Sigmoid colon (tissue), 7 donors: ENCODE measurements around the gene OGFR. TPM values are rescaled to one million over a fixed set of nuclear protein-coding genes. Genes with fewer than 3 reads are reported as not detected.

Source experiments
- DNase-seq: peaks from one replicate; pipeline ENCODE4 v3.0.0-alpha.2; 2019
- H3K27ac ChIP-seq, 4 donors: fragments of 200-600 bp; sonication (generic); one replicate each; pipeline ENCODE4 v1.5.1; 2016 to 2019; ENCODE audit warnings: mild to moderate bottlenecking in 1 of 4
- H3K27me3 ChIP-seq, 3 donors: fragments of 200-600 bp; sonication (generic); one replicate each; pipeline ENCODE4 v1.5.1; 2019; ENCODE audit warnings: mild to moderate bottlenecking in 1 of 3
- H3K36me3 ChIP-seq, 4 donors: fragments of 200-600 bp; sonication (generic); one replicate each; pipeline ENCODE4 v1.5.1; 2016 to 2019
- H3K4me1 ChIP-seq, 4 donors: fragments of 200-600 bp; sonication (generic); one replicate each; pipeline ENCODE4 v1.5.1; 2017 to 2019
- H3K4me3 ChIP-seq, 4 donors: fragments of 200-600 bp; sonication (generic); one replicate each; pipeline ENCODE4 v1.5.1; 2017 to 2019; ENCODE audit warnings: mild to moderate bottlenecking in 2 of 4, moderate library complexity in 1 of 4
- H3K9me3 ChIP-seq, 4 donors: fragments of 200-600 bp in 3 of 4; sonication (generic) in 3 of 4; one replicate each; pipeline versions ENCODE4 v1.5.1 to v1.6.1; 2013 to 2019
- CTCF ChIP-seq, 4 experiments: fragments of 450-650 bp in 3 of 4; fragments of 200-600 bp in 1 of 4; IDR thresholded peaks; one replicate each; pipeline ENCODE4 v1.5.1; 2016 to 2019; ENCODE audit warnings: antibody characterized with exemption in 4 of 4, mild to moderate bottlenecking in 3 of 4, moderate library complexity in 2 of 4
- EP300 ChIP-seq, 4 donors: sonication (generic); formaldehyde crosslinking; IDR thresholded peaks; one replicate each; pipeline ENCODE4 v1.6.1; 2017; ENCODE audit warnings: antibody characterized with exemption in 4 of 4
- POLR2A ChIP-seq, 2 donors: fragments of 450-650 bp; IDR thresholded peaks; one replicate each; pipeline ENCODE4 v1.6.1; 2016; ENCODE audit warnings: antibody characterized with exemption in 2 of 2, mild to moderate bottlenecking in 2 of 2, moderate library complexity in 2 of 2
- POLR2AphosphoS5 ChIP-seq, 4 donors: sonication (generic); formaldehyde crosslinking; IDR thresholded peaks; one replicate each; pipeline ENCODE4 v1.6.1; 2017; ENCODE audit warnings: antibody characterized with exemption in 4 of 4
- WGBS, 2 donors: extraction: QIAGEN DNeasy Blood & Tissue Kit; methylation state at CpG; one replicate each; pipeline ENCODE4 v1.1.7; 2013; 5-methylcytosine and 5-hydroxymethylcytosine counted together
- intact Hi-C: fragments of 100-400 bp; cut with DNase I; formaldehyde crosslinking; loops from one replicate; pipeline ENCODE4 v1.15.1; 2023
- polyA plus RNA-seq, 3 donors: library from polyadenylated mRNA; stranded (reverse); fragments of 200-250 nt; gene quantifications; one replicate each; pipeline ENCODE4 v1.2.3, GENCODE V29; 2013
- total RNA-seq, 4 donors: library from RNA; depleted of rRNA; stranded (reverse); fragments of >200 nt; gene quantifications; one replicate each; pipeline ENCODE4 v1.1.0, GENCODE V29; 2016
- donor health status: healthy with polysubstance abuse.
- donor health status: Bipolar disorder and iron deficiency.
- donor health status: healthy.

Gene OGFR
- total and polyA plus RNA-seq, 7 donors: 22.2 to 64.8 (median 46.6) TPM

- Histone ChIP-seq H3K9me3 (no peaks in the 10 kb centered on the region), H3K27ac (no peak overlapping the region), H3K4me3 (no peak overlapping the region), H3K36me3 (peaks cover 30 to 54% (median 42%) of the 10 kb centered on the region in 4 donors), H3K4me1 (peaks cover 0 to 36% (median 29%) of the 10 kb centered on the region in 4 donors), H3K27me3 (peaks cover 36 to 47% (median 41%) of the 10 kb centered on the region in 3 donors)
- TF ChIP-seq POLR2A (IDR thresholded peaks at IDR 0.05) (no peak), POLR2AphosphoS5 (IDR thresholded peaks at IDR 0.05) (peak in 1 of 4 donors; percentile 6)
- no peak for DNase-seq
- 88 to 90% methylated on average over 13 of the region's 13 CpGs for WGBS, 2 donors
- intact Hi-C loops: no loop called here
These were observed 9.0 kb downstream of the OGFR start for GRCh38 chr20:62813588-62813987.

- H3K4me1 ChIP-seq: peaks cover 0 to 42% (median 34%) of the 10 kb centered on the region in 4 donors
- TF ChIP-seq POLR2A (IDR thresholded peaks at IDR 0.05) (no peak), POLR2AphosphoS5 (IDR thresholded peaks at IDR 0.05) (no peak), CTCF (IDR thresholded peaks at IDR 0.05) (no peak), EP300 (IDR thresholded peaks at IDR 0.05) (no peak)
- H3K36me3 ChIP-seq: peaks cover 27 to 48% (median 39%) of the 10 kb centered on the region in 4 donors
- H3K27ac ChIP-seq: no peak overlapping the region
- H3K4me3 ChIP-seq: no peak overlapping the region
- intact Hi-C loops: no loop called here
- DNase-seq: no peak
- no peaks in the 10 kb centered on the region for H3K9me3 ChIP-seq
- H3K27me3 ChIP-seq: peaks cover 36 to 53% (median 47%) of the 10 kb centered on the region in 3 donors
- WGBS, 2 donors: 72 to 78% methylated on average over 13 of the region's 13 CpGs
These were observed 9.5 kb downstream of the OGFR start for GRCh38 chr20:62814060-62814708.

DNA sequence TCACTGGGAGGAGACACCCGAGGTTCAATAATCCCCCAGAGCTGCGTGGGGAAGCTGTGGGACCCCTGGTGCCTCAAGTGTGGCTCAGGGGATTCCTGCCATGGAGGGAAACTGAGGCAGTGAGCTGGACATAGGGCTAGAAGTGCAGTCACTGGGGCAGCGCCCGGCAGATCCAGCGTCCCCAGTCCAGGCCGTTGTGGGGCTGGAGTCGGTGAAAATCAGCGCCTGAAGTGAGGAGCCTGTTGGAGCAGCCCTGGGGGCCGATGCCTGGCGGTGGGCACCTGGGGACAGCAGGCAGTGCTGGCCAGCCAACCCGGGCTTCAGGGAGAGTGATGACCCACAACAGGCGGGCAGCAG is 10.1 kb downstream of the OGFR start:
- TF ChIP-seq POLR2A (IDR thresholded peaks at IDR 0.05): no peak
- no peak for TF ChIP-seq CTCF (IDR thresholded peaks at IDR 0.05)
- no peak for TF ChIP-seq EP300 (IDR thresholded peaks at IDR 0.05)
- TF ChIP-seq POLR2AphosphoS5 (IDR thresholded peaks at IDR 0.05): no peak
- peaks cover 36 to 58% (median 47%) of the 10 kb centered on the region in 3 donors for H3K27me3 ChIP-seq

DNA sequence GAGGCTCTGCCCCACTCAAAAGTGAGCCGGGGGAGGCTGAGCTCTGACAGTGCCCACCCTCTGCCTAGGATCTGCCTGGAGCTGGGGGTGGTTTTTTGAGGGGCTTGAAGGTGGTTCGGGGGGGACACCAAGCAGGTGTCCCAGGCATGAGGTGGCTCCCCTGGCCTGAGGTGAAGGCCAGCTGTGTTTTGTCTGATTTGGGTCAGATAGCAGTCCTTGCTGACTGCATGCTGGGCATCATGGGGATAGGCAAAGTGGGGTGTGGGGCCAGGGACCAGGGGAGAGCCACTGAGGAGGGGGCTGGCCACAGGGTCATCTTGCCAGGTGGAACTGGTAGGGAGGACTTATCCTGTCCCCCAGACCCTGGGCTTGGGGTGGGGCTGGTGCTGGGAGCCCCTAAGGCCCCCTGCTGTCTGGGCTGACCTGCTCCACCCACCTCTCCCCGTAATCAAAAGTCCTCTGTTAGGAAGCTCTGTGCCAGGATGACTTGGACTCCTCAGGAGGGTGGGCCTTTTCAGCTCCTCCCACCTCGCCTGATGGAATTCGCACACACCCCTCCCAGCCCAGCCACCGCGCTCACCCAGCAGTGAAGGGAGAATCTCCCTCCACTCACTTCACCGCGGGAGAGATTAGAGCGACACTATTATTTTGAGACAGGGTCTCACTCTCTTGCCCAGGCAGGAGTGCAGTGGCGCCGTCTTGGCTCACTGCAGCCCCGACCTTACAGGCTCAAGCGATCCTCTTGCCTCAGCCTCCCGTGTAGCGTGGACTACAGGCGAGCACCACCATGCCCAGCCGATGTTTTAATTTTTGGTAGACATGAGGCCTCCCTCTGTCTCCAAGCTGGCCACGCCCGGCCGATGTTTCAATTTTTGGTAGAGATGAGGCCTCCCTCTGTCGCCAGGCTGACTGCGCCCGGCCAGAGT is 10.7 kb downstream of the OGFR start:
- no peak overlapping the region for H3K27ac ChIP-seq
- DNase-seq: no peak
- intact Hi-C loops: no loop called here
- peaks cover 36 to 64% (median 47%) of the 10 kb centered on the region in 3 donors for H3K27me3 ChIP-seq
- peaks cover 0 to 49% (median 43%) of the 10 kb centered on the region in 4 donors for H3K4me1 ChIP-seq
- H3K9me3 ChIP-seq: no peaks in the 10 kb centered on the region
- TF ChIP-seq POLR2AphosphoS5 (IDR thresholded peaks at IDR 0.05) (peak in 2 of 4 donors; percentile 4 to 6), POLR2A (IDR thresholded peaks at IDR 0.05) (no peak)
- WGBS, 2 donors: 20 to 31% methylated on average over 24 of the region's 24 CpGs
- no peak overlapping the region for H3K4me3 ChIP-seq
- peaks cover 16 to 36% (median 28%) of the 10 kb centered on the region in 4 donors for H3K36me3 ChIP-seq

More for the DNA sequence above, 10.1 kb downstream of the OGFR start:
- Histone ChIP-seq H3K27ac (no peak overlapping the region), H3K36me3 (peaks cover 22 to 43% (median 34%) of the 10 kb centered on the region in 4 donors), H3K4me1 (peaks cover 0 to 47% (median 39%) of the 10 kb centered on the region in 4 donors), H3K4me3 (no peak overlapping the region), H3K9me3 (no peaks in the 10 kb centered on the region)
- no peak for DNase-seq
- intact Hi-C loops: no loop called here
- 45 to 75% methylated on average over 12 of the region's 12 CpGs for WGBS, 2 donors

GRCh38 chr20:62816031-62816883 is 11.6 kb downstream of the OGFR start:
- no peak for DNase-seq
- peaks cover 0 to 49% (median 43%) of the 10 kb centered on the region in 4 donors for H3K4me1 ChIP-seq
- intact Hi-C loops: no loop called here

More at GRCh38 chr20:62816031-62816883, 11.6 kb downstream of the OGFR start:
- WGBS, 2 donors: 3 to 4% methylated on average over 57 of the region's 57 CpGs
- TF ChIP-seq POLR2A (IDR thresholded peaks at IDR 0.05) (no peak), POLR2AphosphoS5 (IDR thresholded peaks at IDR 0.05) (peak in 1 of 4 donors; percentile 4)
- Histone ChIP-seq H3K9me3 (no peaks in the 10 kb centered on the region), H3K4me3 (peak overlapping the region; percentile 8 to 41 (median 30)), H3K27me3 (peaks cover 36 to 64% (median 47%) of the 10 kb centered on the region in 3 donors), H3K36me3 (peaks cover 9 to 27% (median 18%) of the 10 kb centered on the region in 4 donors), H3K27ac (peak overlapping the region; percentile 1 to 69 (median 40))
